Stimulated activated CD4-positive, alpha-beta T cell treated with anti-CD3 and anti-CD28 coated beads, Interleukin-2, amount 100 ng/mL, for 24 hours (primary cell): ENCODE data around the gene ARL15.
A peak's percentile ranks its signal among the peaks of the same experiment; 100 is the strongest.
"Not testable (repeated sequence)": the region's sequence is repeated elsewhere in the genome, so short reads cannot be mapped to it uniquely, and the experiment has no call there.

Experiments used
- DNase-seq, 2 donors: peaks; one replicate each; pipeline ENCODE4 v3.0.0-alpha.2; 2020

ARL15 gene

GRCh38 chr5:54013556-54014194 lies 296.7 kb downstream of the ARL15 start:
- peak; percentile 30 to 34 for DNase-seq

- DNase-seq = no peak
These were observed 300.5 kb downstream of the ARL15 start for GRCh38 chr5:54009828-54010227.

- no peak for DNase-seq
These were observed 301.0 kb downstream of the ARL15 start for GRCh38 chr5:54009357-54009756.

GRCh38 chr5:54007827-54008777 lies 302.3 kb downstream of the ARL15 start:
- no peak for DNase-seq

GRCh38 chr5:54004697-54005096 lies 305.7 kb downstream of the ARL15 start:
- DNase-seq = no peak

- no peak for DNase-seq
These were observed 307.6 kb downstream of the ARL15 start for GRCh38 chr5:54002779-54003178.

- DNase-seq = no peak
These were observed 308.2 kb downstream of the ARL15 start for GRCh38 chr5:54001976-54002775.

- no peak for DNase-seq
These were observed 310.4 kb downstream of the ARL15 start for GRCh38 chr5:54000011-54000410.

GRCh38 chr5:53997736-53998627 lies 312.4 kb downstream of the ARL15 start:
- DNase-seq = no peak

- DNase-seq = no peak
These were observed 314.4 kb downstream of the ARL15 start for GRCh38 chr5:53996008-53996407.

GRCh38 chr5:53994148-53994547 lies 316.2 kb downstream of the ARL15 start:
- DNase-seq = no peak

GRCh38 chr5:53991942-53992341 lies 318.4 kb downstream of the ARL15 start:
- DNase-seq = no peak

GRCh38 chr5:53987101-53987500 lies 323.3 kb downstream of the ARL15 start:
- no peak for DNase-seq

GRCh38 chr5:53985796-53986195 lies 324.6 kb downstream of the ARL15 start:
- no peak for DNase-seq

- no peak for DNase-seq
These were observed 325.4 kb downstream of the ARL15 start for GRCh38 chr5:53984971-53985370.

GRCh38 chr5:53983568-53984460 lies 326.6 kb downstream of the ARL15 start:
- no peak for DNase-seq

GRCh38 chr5:53982319-53982718 lies 328.1 kb downstream of the ARL15 start:
- DNase-seq = not testable (repeated sequence)

GRCh38 chr5:53980061-53980460 lies 330.3 kb downstream of the ARL15 start:
- no peak for DNase-seq

- DNase-seq = no peak
These were observed 336.4 kb downstream of the ARL15 start for GRCh38 chr5:53974021-53974420.

GRCh38 chr5:53972314-53972713 lies 338.1 kb downstream of the ARL15 start:
- DNase-seq = no peak

GRCh38 chr5:53971551-53971950 lies 338.8 kb downstream of the ARL15 start:
- DNase-seq = no peak
